Measurements from ENCODE around the gene CHST9. TPM values are rescaled to one million over a fixed set of nuclear protein-coding genes. Genes with fewer than 3 reads are reported as not detected.

CHST9 gene
- total and polyA plus RNA-seq, 2 donors (not counting 3 experiments of a cell fraction or from before 2014, with no cell fraction given), result not detected

GRCh38 chr18:26922313-26922712 lies 262.8 kb downstream of the CHST9 start:
- H3K36me3 ChIP-seq (ENCODE audit: control insufficient read depth in 2 of 2, extremely low read depth in 1 of 2, insufficient read depth in 2 of 2, low read length in 2 of 2), result no peaks in the 10 kb centered on the region
- no peak overlapping the region for H3K4me3 ChIP-seq (replicated peaks in 1 of 3; ENCODE audit: insufficient read depth in 1 of 3, low read depth in 1 of 3, low read length in 3 of 3)
- H3K79me2 ChIP-seq (ENCODE audit: control insufficient read depth, insufficient read depth, low read length), result no peaks in the 10 kb centered on the region
- no peaks in the 10 kb centered on the region for H3K9me3 ChIP-seq (replicated peaks; ENCODE audit: control insufficient read depth, insufficient read depth, low read length)
- POLR2A ChIA-PET, result no interaction called here
- no peak for TF ChIP-seq CTCF (IDR thresholded peaks at IDR 0.05; ENCODE audit: extremely low read depth in 1 of 2, insufficient read depth in 1 of 2, low read depth in 1 of 2, low read length in 2 of 2)
- TF ChIP-seq GATA2 (IDR thresholded peaks at IDR 0.05; ENCODE audit: insufficient read depth, insufficient read length, low read depth, low read length), result no peak
- TF ChIP-seq JUN (IDR thresholded peaks at IDR 0.05; ENCODE audit: borderline replicate concordance, insufficient read depth, insufficient read length, low read depth), result no peak
- TF ChIP-seq POLR2A (IDR thresholded peaks at IDR 0.05; ENCODE audit: low read depth, low read length), result no peak
- TF ChIP-seq MYC (IDR thresholded peaks at IDR 0.05; ENCODE audit: low read depth, low read length), result no peak
- TF ChIP-seq MAX (IDR thresholded peaks at IDR 0.05; ENCODE audit: insufficient read depth, insufficient read length), result no peak
- TF ChIP-seq POLR2AphosphoS5 (IDR thresholded peaks at IDR 0.05; ENCODE audit: insufficient read depth, low read depth, low read length), result no peak
- TF ChIP-seq FOS (IDR thresholded peaks at IDR 0.05; ENCODE audit: borderline replicate concordance, insufficient read depth, low read length), result no peak
- TF ChIP-seq EZH2 (IDR thresholded peaks at IDR 0.05; ENCODE audit: borderline replicate concordance, low read depth, low read length, severe bottlenecking), result no peak
- no peaks in the 10 kb centered on the region for H3K4me1 ChIP-seq (ENCODE audit: control insufficient read depth, extremely low read depth, insufficient read depth, low read length)
- CTCF ChIA-PET, result no interaction called here
- no peaks in the 10 kb centered on the region for H4K20me1 ChIP-seq (replicated peaks; ENCODE audit: control insufficient read depth, extremely low read depth, insufficient read depth, low read length)
- DNase-seq (ENCODE audit: low read depth, low spot score) (no peak), FAIRE-seq (no peak)
- H3K27ac ChIP-seq (ENCODE audit: insufficient read depth, low read depth, low read length), result no peak overlapping the region
- dilution Hi-C loops (cut with MboI; ENCODE audit: extremely low pct_ligation_motif_present, low sequenced_read_pairs) (no loop called here), intact Hi-C loops (cut with micrococcal nuclease) (no loop called here)
- no peak overlapping the region for H3K9ac ChIP-seq (replicated peaks; ENCODE audit: extremely low read depth, insufficient read depth, low read length)
- no peak overlapping the region for H3K4me2 ChIP-seq (ENCODE audit: insufficient read depth, low read length)
- no TSS peak for BruUV-seq (replicated peaks)
- H3K27me3 ChIP-seq (ENCODE audit: control insufficient read depth in 2 of 2, insufficient read depth in 2 of 2, low read length in 2 of 2), result no peaks in the 10 kb centered on the region
- H2AFZ ChIP-seq (ENCODE audit: low read depth, low read length), result no peak overlapping the region
- H3K9me1 ChIP-seq (replicated peaks; ENCODE audit: control insufficient read depth, extremely low read depth, insufficient read depth, low read length), result no peaks in the 10 kb centered on the region

Data from endothelial cell of umbilical vein (primary cell).